GM12892 (cell line): Measurements from ENCODE around the gene SUN3.

Experiments
- POLR2A ChIP-seq: IDR thresholded peaks from 2 replicates; pipeline ENCODE4 v1.6.1; 2011; ENCODE audit warnings: low read depth, low read length, control low read depth
- POLR2AphosphoS5 ChIP-seq: IDR thresholded peaks from 2 replicates; pipeline ENCODE4 v1.6.1; 2011; ENCODE audit warnings: low read depth, low read length, control low read depth

DNA sequence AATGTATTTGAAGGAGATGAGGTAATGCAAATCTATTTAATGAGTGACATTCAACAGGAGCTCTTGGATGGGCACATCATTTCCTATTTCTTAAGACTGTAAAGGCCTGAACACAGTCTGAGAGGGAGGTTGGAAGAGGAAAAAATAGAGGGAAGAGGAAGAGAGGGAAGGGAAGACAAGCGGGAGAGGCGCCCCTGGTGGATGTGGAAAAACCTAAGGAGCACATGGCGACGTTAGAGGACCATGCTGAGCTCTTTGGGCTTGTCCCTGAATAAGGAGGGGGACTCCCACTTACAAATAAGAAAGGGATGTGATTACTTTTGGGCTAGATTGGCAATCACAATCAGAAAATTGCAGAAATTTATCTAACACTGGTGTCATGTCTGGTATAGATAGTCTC, 19.6 kb downstream of the SUN3 start:
- no peak for TF ChIP-seq POLR2AphosphoS5
- no peak for TF ChIP-seq POLR2A
